Keratinocyte (primary cell): ENCODE measurements around the gene FRAS1. TPM values are rescaled to one million over a fixed set of nuclear protein-coding genes. Genes with fewer than 3 reads are reported as not detected.

Source experiments
- DNase-seq: peaks from one replicate; pipeline ENCODE4 v3.0.0-alpha.2; 2011; ENCODE audit warnings: low read depth, missing footprints, low spot score
- FAIRE-seq: peaks from 2 replicates; lab custom pipeline; 2011; peaks lifted over from hg19 to GRCh38; lab: Jason Lieb, UNC
- H2AFZ ChIP-seq: 2 replicates; pipeline ENCODE4 v1.6.0; 2012; ENCODE audit warnings: low read length, control low read depth, inconsistent platforms; ENCODE audit not compliant: control insufficient read depth
- H3K27ac ChIP-seq: 2 replicates; pipeline ENCODE4 v1.5.1; 2011; ENCODE audit warnings: low read length; ENCODE audit not compliant: control insufficient read depth, insufficient read depth
- H3K27me3 ChIP-seq: 3 replicates; pipeline ENCODE4 v1.6.0; 2011; ENCODE audit warnings: low read length; ENCODE audit not compliant: control insufficient read depth, insufficient read depth; ENCODE audit errors: extremely low read depth
- H3K36me3 ChIP-seq, 2 experiments: 2 replicates in 1 of 2; 3 replicates in 1 of 2; pipeline ENCODE4 v1.5.1; 2011; ENCODE audit warnings: low read length in 2 of 2, mild to moderate bottlenecking in 1 of 2; ENCODE audit not compliant: control insufficient read depth in 2 of 2, insufficient read depth in 2 of 2; ENCODE audit errors: extremely low read depth in 1 of 2
- H3K4me1 ChIP-seq: 3 replicates; pipeline ENCODE4 v1.5.1; 2011; ENCODE audit warnings: low read length; ENCODE audit not compliant: control insufficient read depth, insufficient read depth; ENCODE audit errors: extremely low read depth
- H3K4me2 ChIP-seq: 3 replicates; pipeline ENCODE4 v1.6.0; 2011; ENCODE audit warnings: low read depth, low read length; ENCODE audit not compliant: control insufficient read depth, insufficient read depth; ENCODE audit errors: extremely low read depth
- H3K4me3 ChIP-seq, 3 experiments: fragments of 200-600 bp in 1 of 3; sonication (generic) in 1 of 3; 2 replicates in 2 of 3; 3 replicates in 1 of 3; pipeline ENCODE4 v1.5.1; 2011 to 2016; ENCODE audit warnings: low read length in 3 of 3, mild to moderate bottlenecking in 3 of 3, control low read depth in 2 of 3, inconsistent platforms in 1 of 3, low read depth in 1 of 3, mixed read lengths in 1 of 3, mixed run types in 1 of 3, moderate library complexity in 1 of 3; ENCODE audit not compliant: control insufficient read depth in 2 of 3, insufficient read depth in 2 of 3; ENCODE audit errors: extremely low read depth in 1 of 3
- H3K79me2 ChIP-seq: 2 replicates; pipeline ENCODE4 v1.6.0; 2012; ENCODE audit warnings: low read length; ENCODE audit not compliant: control insufficient read depth, insufficient read depth
- H3K9ac ChIP-seq: 3 replicates; pipeline ENCODE4 v1.6.0; 2011; ENCODE audit warnings: low read length; ENCODE audit not compliant: control insufficient read depth, insufficient read depth; ENCODE audit errors: extremely low read depth
- H3K9me1 ChIP-seq: 3 replicates; pipeline ENCODE4 v1.6.0; 2011; ENCODE audit warnings: low read length; ENCODE audit not compliant: control insufficient read depth, insufficient read depth; ENCODE audit errors: extremely low read depth
- H3K9me3 ChIP-seq: 2 replicates; pipeline ENCODE4 v1.5.1; 2012; ENCODE audit warnings: low read depth, low read length; ENCODE audit not compliant: control insufficient read depth
- H4K20me1 ChIP-seq: 3 replicates; pipeline ENCODE4 v1.6.0; 2011; ENCODE audit warnings: low read length; ENCODE audit not compliant: control insufficient read depth, insufficient read depth; ENCODE audit errors: extremely low read depth
- CTCF ChIP-seq, 3 experiments: IDR thresholded peaks in 1 of 3; conservative IDR thresholded peaks in 1 of 3; optimal IDR thresholded peaks in 1 of 3; 2 replicates in 2 of 3; 3 replicates in 1 of 3; pipeline versions ENCODE3 to v1.5.1; 2011; ENCODE audit warnings: low read length in 3 of 3, mild to moderate bottlenecking in 3 of 3, moderate library complexity in 2 of 3, control low read depth in 1 of 3, inconsistent platforms in 1 of 3; ENCODE audit not compliant: insufficient read depth in 2 of 3; ENCODE audit errors: extremely low read depth in 1 of 3
- EZH2 ChIP-seq: IDR thresholded peaks from one replicate; pipeline ENCODE4 v1.6.1; 2012; ENCODE audit warnings: inconsistent platforms, mild to moderate bottlenecking, low read length, moderate library complexity
- dilution Hi-C: fragments of 300-500 bp; cut with MboI; formaldehyde crosslinking; loops from one replicate; pipeline ENCODE4 v1.7.0; 2020; ENCODE audit warnings: low sequenced_read_pairs; ENCODE audit not compliant: extremely low pct_ligation_motif_present
- polyA plus RNA-seq, 5 experiments: library from polyadenylated mRNA; depleted of rRNA in 3 of 5; stranded (reverse) in 3 of 5; stranded (forward) in 1 of 5; unstranded in 1 of 5; fragments of >200 nt; gene quantifications; 1 replicate in 1 of 5; 2 replicates in 3 of 5; 3 replicates in 1 of 5; pipeline versions ENCODE4 v1.2.1 to v1.2.3, GENCODE V29; 2011 to 2012; ENCODE audit warnings: missing spikeins in 2 of 5, low read depth in 1 of 5, low replicate concordance in 1 of 5

FRAS1 gene
- polyA plus RNA-seq, 1 donor (not counting 4 experiments of a cell fraction or from before 2014, with no cell fraction given) = 3.5 TPM

- no peak overlapping the region for H3K9ac ChIP-seq
- H3K27me3 ChIP-seq = no peaks in the 10 kb centered on the region
- peak; percentile 13 for DNase-seq
- FAIRE-seq = peak; percentile 80
- dilution Hi-C loops = no loop called here
- no peaks in the 10 kb centered on the region for H4K20me1 ChIP-seq
- H3K4me3 ChIP-seq = no peak overlapping the region
- H3K9me1 ChIP-seq = no peaks in the 10 kb centered on the region
- TF ChIP-seq CTCF (optimal IDR thresholded peaks at IDR 0.05 in 1 of 3, IDR thresholded peaks at IDR 0.05 in 1 of 3, conservative IDR thresholded peaks at IDR 0.05 in 1 of 3; ENCODE audit: extremely low read depth in 1 of 3, insufficient read depth in 2 of 3, low read length in 3 of 3) (peak in 1 of 3 experiments; percentile 40), EZH2 (no peak)
- H3K9me3 ChIP-seq = no peaks in the 10 kb centered on the region
- H3K79me2 ChIP-seq = no peaks in the 10 kb centered on the region
- no peak overlapping the region for H3K27ac ChIP-seq
- H3K4me1 ChIP-seq = peaks cover 15% of the 10 kb centered on the region
- H3K36me3 ChIP-seq = no peaks in the 10 kb centered on the region
- H2AFZ ChIP-seq = no peak overlapping the region
- H3K4me2 ChIP-seq = peak overlapping the region; percentile 20
Measured at GRCh38 chr4:78293821-78294301, 236.7 kb downstream of the FRAS1 start.

GRCh38 chr4:78296261-78296660 is 239.1 kb downstream of the FRAS1 start:
- Histone ChIP-seq H3K9ac (no peak overlapping the region), H3K27me3 (no peaks in the 10 kb centered on the region), H3K9me3 (no peaks in the 10 kb centered on the region), H3K36me3 (no peaks in the 10 kb centered on the region), H4K20me1 (no peaks in the 10 kb centered on the region), H3K79me2 (no peaks in the 10 kb centered on the region), H3K4me3 (no peak overlapping the region), H3K4me1 (peaks cover 17% of the 10 kb centered on the region), H3K9me1 (no peaks in the 10 kb centered on the region), H3K27ac (no peak overlapping the region), H3K4me2 (no peak overlapping the region), H2AFZ (no peak overlapping the region)
- TF ChIP-seq EZH2 (no peak), CTCF (optimal IDR thresholded peaks at IDR 0.05 in 1 of 3, IDR thresholded peaks at IDR 0.05 in 1 of 3, conservative IDR thresholded peaks at IDR 0.05 in 1 of 3; ENCODE audit: extremely low read depth in 1 of 3, insufficient read depth in 2 of 3, low read length in 3 of 3) (peak in 1 of 3 experiments; percentile 21)
- DNase-seq = no peak
- dilution Hi-C loops = no loop called here
- FAIRE-seq = no peak
